DND-41 (cell line): ENCODE data around the gene MRPL21.

Source experiments
- ATAC-seq: fragments of 200-7000 bp; cut with Tn5 transposase; 3 replicates; pipeline ENCODE4 v1.9.1; 2021; ENCODE audit warnings: low read depth; ENCODE audit not compliant: insufficient read depth
- DNase-seq: peaks from one replicate; pipeline ENCODE4 v3.0.0-alpha.2; 2020
- H2AFZ ChIP-seq: 2 replicates; pipeline ENCODE4 v1.6.0; 2012; ENCODE audit warnings: low read depth, low read length
- H3K27ac ChIP-seq: 2 replicates; pipeline ENCODE4 v1.5.1; 2012; ENCODE audit warnings: low read length, inconsistent platforms
- H3K27me3 ChIP-seq: fragments of 200-600 bp; sonication (generic); 2 replicates; pipeline ENCODE4 v1.6.0; 2012; ENCODE audit warnings: low read length, mild to moderate bottlenecking, inconsistent platforms; ENCODE audit not compliant: insufficient read depth, poor library complexity
- H3K36me3 ChIP-seq: 2 replicates; pipeline ENCODE4 v1.5.1; 2012; ENCODE audit warnings: low read length, inconsistent platforms; ENCODE audit not compliant: insufficient read depth
- H3K4me1 ChIP-seq: 2 replicates; pipeline ENCODE4 v1.5.1; 2012; ENCODE audit warnings: mild to moderate bottlenecking, low read length; ENCODE audit not compliant: insufficient read depth
- H3K4me2 ChIP-seq: 2 replicates; pipeline ENCODE4 v1.6.0; 2012; ENCODE audit warnings: mild to moderate bottlenecking, moderate library complexity, low read length, inconsistent platforms; ENCODE audit not compliant: insufficient read depth
- H3K4me3 ChIP-seq, 2 experiments: fragments of 200-600 bp in 1 of 2; shearing (Covaris generic) in 1 of 2; 2 replicates each; pipeline ENCODE4 v1.5.1; 2012 to 2016; ENCODE audit warnings: inconsistent platforms in 2 of 2, low read length in 2 of 2, mild to moderate bottlenecking in 2 of 2, low read depth in 1 of 2, moderate library complexity in 1 of 2
- H3K79me2 ChIP-seq: 2 replicates; pipeline ENCODE4 v1.6.0; 2012; ENCODE audit warnings: low read length, inconsistent platforms; ENCODE audit not compliant: insufficient read depth
- H3K9ac ChIP-seq: 2 replicates; pipeline ENCODE4 v1.6.0; 2012; ENCODE audit warnings: low read depth, mild to moderate bottlenecking, inconsistent platforms, low read length, moderate library complexity
- H3K9me3 ChIP-seq: 2 replicates; pipeline ENCODE4 v1.5.1; 2012; ENCODE audit warnings: low read length, moderate library complexity, mild to moderate bottlenecking, inconsistent platforms; ENCODE audit not compliant: insufficient read depth, severe bottlenecking
- H4K20me1 ChIP-seq: 2 replicates; pipeline ENCODE4 v1.6.0; 2012; ENCODE audit warnings: low read length; ENCODE audit not compliant: insufficient read depth
- EZH2 ChIP-seq: IDR thresholded peaks from 3 replicates; pipeline ENCODE4 v1.6.1; 2012; ENCODE audit warnings: borderline replicate concordance, low read depth, mild to moderate bottlenecking, moderate library complexity, low read length, inconsistent platforms; ENCODE audit not compliant: severe bottlenecking
- TF ChIP-seq, protein P1 (sequence below): IDR thresholded peaks from 2 replicates; pipeline ENCODE4 v1.5.1; 2012; ENCODE audit warnings: borderline replicate concordance, low read length, moderate library complexity, mild to moderate bottlenecking; ENCODE audit not compliant: poor library complexity, severe bottlenecking; ENCODE audit errors: extremely low read depth

MRPL21 gene

DNA sequence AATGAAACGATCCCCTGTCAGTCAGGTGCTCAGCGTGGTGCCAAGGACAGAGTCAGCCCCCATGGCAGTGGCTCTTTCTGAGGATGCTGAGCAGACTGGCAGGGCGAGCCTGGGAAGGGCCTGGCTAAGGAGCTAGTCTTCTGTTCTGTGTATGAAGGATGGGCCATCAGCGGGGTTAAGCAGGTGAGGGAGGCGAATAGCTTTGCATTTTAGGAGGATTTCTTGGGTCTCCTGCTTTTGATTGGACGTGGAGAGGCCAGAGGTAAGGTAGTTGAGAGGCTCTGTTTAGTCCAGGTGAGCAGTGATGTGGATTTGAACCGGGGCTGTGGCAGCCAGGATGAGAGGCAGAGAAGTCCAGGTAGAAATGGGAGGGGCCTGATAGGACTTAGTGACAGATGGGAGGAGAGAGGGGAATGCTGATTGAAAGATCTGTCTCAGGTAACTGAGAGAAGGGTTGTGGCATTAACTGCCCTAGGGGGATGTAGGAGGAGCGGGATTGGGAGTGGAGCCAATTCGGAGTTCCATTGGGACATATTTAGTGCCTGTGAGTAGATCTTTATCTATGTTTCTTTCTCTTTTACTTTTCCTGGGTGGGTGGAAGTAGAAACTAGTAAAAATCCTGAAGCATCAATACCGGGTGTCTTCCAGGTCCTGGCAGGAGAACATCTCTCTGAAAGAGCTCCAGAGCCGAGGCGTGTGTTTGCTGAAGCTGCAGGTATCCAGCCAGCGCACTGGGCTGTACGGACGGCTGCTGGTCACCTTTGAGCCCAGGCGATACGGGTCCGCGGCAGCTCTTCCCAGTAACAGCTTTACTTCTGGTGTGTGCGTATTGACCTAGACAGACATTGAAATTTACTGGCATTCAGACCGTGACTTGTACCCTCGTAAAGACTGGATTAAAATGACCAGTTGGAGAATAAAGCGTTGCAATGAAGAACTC is 2.1 kb upstream of the MRPL21 start:
- Histone ChIP-seq H3K4me2 (peak overlapping the region; percentile 84), H3K4me1 (peaks cover 37% of the 10 kb centered on the region), H3K4me3 (peak overlapping the region in 1 of 2 experiments; percentile 95; a peak in 2 of 4 replicates), H3K79me2 (peaks cover 60% of the 10 kb centered on the region), H3K9ac (peak overlapping the region; percentile 82), H3K36me3 (peaks cover 46% of the 10 kb centered on the region), H3K9me3 (no peaks in the 10 kb centered on the region), H3K27ac (no peak overlapping the region), H2AFZ (no peak overlapping the region), H3K27me3 (no peaks in the 10 kb centered on the region), H4K20me1 (peaks cover 13% of the 10 kb centered on the region)
- TF ChIP-seq EZH2: no peak
- TF ChIP-seq, protein P1, sequence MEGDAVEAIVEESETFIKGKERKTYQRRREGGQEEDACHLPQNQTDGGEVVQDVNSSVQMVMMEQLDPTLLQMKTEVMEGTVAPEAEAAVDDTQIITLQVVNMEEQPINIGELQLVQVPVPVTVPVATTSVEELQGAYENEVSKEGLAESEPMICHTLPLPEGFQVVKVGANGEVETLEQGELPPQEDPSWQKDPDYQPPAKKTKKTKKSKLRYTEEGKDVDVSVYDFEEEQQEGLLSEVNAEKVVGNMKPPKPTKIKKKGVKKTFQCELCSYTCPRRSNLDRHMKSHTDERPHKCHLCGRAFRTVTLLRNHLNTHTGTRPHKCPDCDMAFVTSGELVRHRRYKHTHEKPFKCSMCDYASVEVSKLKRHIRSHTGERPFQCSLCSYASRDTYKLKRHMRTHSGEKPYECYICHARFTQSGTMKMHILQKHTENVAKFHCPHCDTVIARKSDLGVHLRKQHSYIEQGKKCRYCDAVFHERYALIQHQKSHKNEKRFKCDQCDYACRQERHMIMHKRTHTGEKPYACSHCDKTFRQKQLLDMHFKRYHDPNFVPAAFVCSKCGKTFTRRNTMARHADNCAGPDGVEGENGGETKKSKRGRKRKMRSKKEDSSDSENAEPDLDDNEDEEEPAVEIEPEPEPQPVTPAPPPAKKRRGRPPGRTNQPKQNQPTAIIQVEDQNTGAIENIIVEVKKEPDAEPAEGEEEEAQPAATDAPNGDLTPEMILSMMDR: no peak
- ATAC-seq: no peak
- no peak for DNase-seq

DNA sequence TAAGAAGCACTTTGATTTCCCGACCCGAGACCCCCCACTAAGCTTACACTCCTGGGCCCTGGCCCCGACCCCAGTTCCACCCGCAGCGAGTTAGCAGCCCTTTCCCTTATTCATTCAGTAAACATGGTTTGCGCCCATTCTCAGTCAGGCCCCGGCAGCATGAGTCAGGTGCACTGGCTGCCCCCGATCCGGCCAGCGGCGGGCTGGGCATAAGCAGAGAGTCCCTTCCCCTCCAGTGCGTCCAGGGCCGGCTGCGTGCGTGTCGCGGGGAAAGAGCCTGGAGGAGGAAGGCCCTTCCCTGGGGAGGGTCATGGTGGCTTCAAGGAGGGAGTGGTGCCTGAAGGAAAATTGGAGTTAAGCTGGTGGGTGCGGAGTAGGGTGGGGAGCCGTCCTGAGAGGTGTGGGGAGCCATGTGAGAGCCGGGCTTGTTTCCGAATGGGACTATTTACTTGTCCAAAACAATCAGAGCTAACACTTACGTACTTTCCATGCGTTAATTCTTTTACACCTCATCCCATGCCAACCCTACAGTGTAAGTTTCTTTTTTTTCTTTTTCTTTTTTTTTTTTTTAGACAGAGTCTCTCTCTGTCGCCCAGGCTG is 716 bp upstream of the MRPL21 start:
- H3K79me2 ChIP-seq: peaks cover 64% of the 10 kb centered on the region
- peak overlapping the region; percentile 94 for H2AFZ ChIP-seq
- TF ChIP-seq EZH2: no peak
- TF ChIP-seq, protein P1: no peak
- H3K9ac ChIP-seq: peak overlapping the region; percentile 82
- no peaks in the 10 kb centered on the region for H3K9me3 ChIP-seq
- H3K4me1 ChIP-seq: peaks cover 37% of the 10 kb centered on the region
- H3K27me3 ChIP-seq: no peaks in the 10 kb centered on the region
- peaks cover 20% of the 10 kb centered on the region for H4K20me1 ChIP-seq
- peaks cover 46% of the 10 kb centered on the region for H3K36me3 ChIP-seq
- ATAC-seq: peak; percentile 49
- peak overlapping the region; percentile 78 for H3K27ac ChIP-seq
- peak; percentile 26 for DNase-seq
- H3K4me3 ChIP-seq: peak overlapping the region; percentile 79 to 95
- peak overlapping the region; percentile 84 for H3K4me2 ChIP-seq

DNA sequence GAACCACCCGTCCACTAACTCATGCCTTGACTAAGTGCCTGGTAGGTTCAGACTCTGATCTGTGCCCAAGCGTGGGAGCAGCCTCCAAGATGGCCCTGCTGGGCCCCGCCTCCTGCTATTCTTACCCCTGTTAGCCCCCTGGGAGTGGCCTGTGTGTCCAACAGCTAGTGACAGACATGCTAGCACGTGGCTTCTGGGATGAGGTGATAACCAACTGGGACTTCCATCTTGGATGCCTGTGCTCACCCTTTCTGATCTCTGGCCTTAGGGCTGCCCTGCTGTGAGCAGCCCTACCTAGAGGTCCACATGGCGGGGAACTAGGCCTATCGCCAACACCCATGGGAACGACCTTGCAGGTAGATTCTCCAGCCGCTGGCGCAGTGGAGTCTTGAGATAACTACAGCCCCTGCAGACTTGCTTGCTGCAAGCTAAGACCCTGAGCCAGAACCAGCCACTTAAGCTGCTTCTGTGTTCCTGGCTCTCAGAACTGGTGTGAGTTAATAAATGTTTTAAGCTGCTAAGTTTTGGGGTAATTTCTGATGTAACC is 2.7 kb downstream of the MRPL21 start:
- no peak for DNase-seq
- Histone ChIP-seq H3K4me3 (no peak overlapping the region), H3K4me1 (peaks cover 33% of the 10 kb centered on the region), H3K9ac (no peak overlapping the region), H3K79me2 (peaks cover 55% of the 10 kb centered on the region), H3K9me3 (no peaks in the 10 kb centered on the region), H4K20me1 (peaks cover 24% of the 10 kb centered on the region), H3K27ac (no peak overlapping the region), H2AFZ (no peak overlapping the region), H3K4me2 (no peak overlapping the region), H3K36me3 (peaks cover 55% of the 10 kb centered on the region), H3K27me3 (no peaks in the 10 kb centered on the region)
- TF ChIP-seq, protein P1: no peak
- TF ChIP-seq EZH2: no peak
- ATAC-seq: no peak
